OCI-LY3 (cell line): ENCODE data around the gene MICU1.

Experiments
- H2AFZ ChIP-seq: fragments of 200-600, 300-600 bp; shearing (Covaris generic); 2 replicates; pipeline ENCODE4 v1.6.0; 2014; ENCODE audit warnings: antibody characterized with exemption, low read depth, low read length
- H3K27ac ChIP-seq: fragments of 200-600, 300-600 bp; sonication (generic); 2 replicates; pipeline ENCODE4 v1.5.1; 2014; ENCODE audit warnings: mild to moderate bottlenecking, low read length, moderate library complexity, mixed read lengths
- H3K27me3 ChIP-seq: fragments of 200-600, 300-600 bp; sonication (generic); 2 replicates; pipeline ENCODE4 v1.6.1; 2014; ENCODE audit warnings: low read depth, low read length, mixed read lengths
- H3K36me3 ChIP-seq: fragments of 200-600, 300-600 bp; sonication (generic); replicated peaks from 2 replicates; pipeline ENCODE3; 2014; ENCODE audit warnings: low read depth, low read length, mixed read lengths
- H3K4me1 ChIP-seq: fragments of 300-600, 200-600 bp; sonication (generic); 2 replicates; pipeline ENCODE4 v1.6.1; 2014; ENCODE audit warnings: low read length, mixed read lengths
- H3K4me2 ChIP-seq: fragments of 200-600, 300-600 bp; sonication (generic); 2 replicates; pipeline ENCODE4 v1.6.1; 2014; ENCODE audit warnings: low read length, mixed read lengths
- H3K4me3 ChIP-seq: fragments of 300-600, 200-600 bp; sonication (generic); 2 replicates; pipeline ENCODE4 v1.5.1; 2014; ENCODE audit warnings: antibody characterized with exemption, mild to moderate bottlenecking, low read length, moderate library complexity
- H3K79me2 ChIP-seq: fragments of 300-600, 200-600 bp; shearing (Covaris generic); 2 replicates; pipeline ENCODE4 v1.6.1; 2014; ENCODE audit warnings: mild to moderate bottlenecking, low read length, mixed read lengths
- H3K9ac ChIP-seq: fragments of 300-600, 200-600 bp; shearing (Covaris generic); 2 replicates; pipeline ENCODE4 v1.6.0; 2014; ENCODE audit warnings: mild to moderate bottlenecking, low read length, moderate library complexity
- H3K9me3 ChIP-seq: fragments of 200-600, 300-600 bp; shearing (Covaris generic); 2 replicates; pipeline ENCODE4 v1.6.1; 2014; ENCODE audit warnings: low read length, mixed read lengths; ENCODE audit not compliant: insufficient read depth
- H4K20me1 ChIP-seq: fragments of 200-600, 300-600 bp; sonication (generic); 2 replicates; pipeline ENCODE4 v1.6.1; 2016; ENCODE audit warnings: low read length, mixed read lengths; ENCODE audit not compliant: insufficient read depth
- CTCF ChIP-seq: fragments of 200-600, 300-600 bp; sonication (generic); IDR thresholded peaks from 2 replicates; pipeline ENCODE4 v1.5.1; 2014; ENCODE audit warnings: antibody characterized with exemption, low read length, low read depth
- EZH2phosphoT487 ChIP-seq: fragments of 200-600 bp; shearing (Covaris generic); IDR thresholded peaks from 2 replicates; pipeline ENCODE4 v1.6.1; 2018; ENCODE audit warnings: antibody characterized with exemption, mixed run types, low read depth

MICU1 gene

GRCh38 chr10:72356115-72356514 lies 269.8 kb downstream of the MICU1 start:
- H3K79me2 ChIP-seq, result peaks cover 30% of the 10 kb centered on the region
- no peaks in the 10 kb centered on the region for H3K27me3 ChIP-seq
- H3K9ac ChIP-seq, result no peak overlapping the region
- no peak overlapping the region for H2AFZ ChIP-seq
- H3K4me1 ChIP-seq, result peaks cover 6% of the 10 kb centered on the region
- H3K36me3 ChIP-seq, result no peaks in the 10 kb centered on the region
- H3K4me2 ChIP-seq, result no peak overlapping the region
- TF ChIP-seq CTCF (no peak), EZH2phosphoT487 (no peak)
- no peaks in the 10 kb centered on the region for H4K20me1 ChIP-seq
- H3K9me3 ChIP-seq, result no peaks in the 10 kb centered on the region
- H3K4me3 ChIP-seq, result no peak overlapping the region
- no peak overlapping the region for H3K27ac ChIP-seq

GRCh38 chr10:72355214-72355555 lies 270.7 kb downstream of the MICU1 start:
- Histone ChIP-seq H3K4me1 (peaks cover 6% of the 10 kb centered on the region), H3K79me2 (peaks cover 30% of the 10 kb centered on the region), H3K4me3 (peak overlapping the region; percentile 97), H3K36me3 (no peaks in the 10 kb centered on the region), H3K4me2 (peak overlapping the region; percentile 85), H2AFZ (peak overlapping the region; percentile 87), H3K9me3 (no peaks in the 10 kb centered on the region), H4K20me1 (no peaks in the 10 kb centered on the region), H3K27me3 (no peaks in the 10 kb centered on the region), H3K27ac (peak overlapping the region; percentile 93), H3K9ac (peak overlapping the region; percentile 99)
- TF ChIP-seq EZH2phosphoT487 (no peak), CTCF (no peak)

- H3K36me3 ChIP-seq, result no peaks in the 10 kb centered on the region
- H3K27ac ChIP-seq, result peak within 1 kb of the TSS; percentile 93
- peaks cover 30% of the 10 kb centered on the region for H3K79me2 ChIP-seq
- H4K20me1 ChIP-seq, result no peaks in the 10 kb centered on the region
- H3K9ac ChIP-seq, result peak within 1 kb of the TSS; percentile 99
- H3K4me1 ChIP-seq, result peaks cover 6% of the 10 kb centered on the region
- H3K4me2 ChIP-seq, result peak within 1 kb of the TSS; percentile 91
- peak within 1 kb of the TSS; percentile 97 for H3K4me3 ChIP-seq
- peak within 1 kb of the TSS; percentile 90 for H2AFZ ChIP-seq
- no peak for TF ChIP-seq CTCF
- H3K9me3 ChIP-seq, result no peaks in the 10 kb centered on the region
- H3K27me3 ChIP-seq, result no peaks in the 10 kb centered on the region
These were observed 271.3 kb downstream of the MICU1 start, which contains the start of gene DNAJB12 for GRCh38 chr10:72354356-72355213. TSS of gene DNAJB12 (minus strand) at chr10:72354919. CDS start at chr10:72354897, 22 bp downstream.

GRCh38 chr10:72353965-72354355 lies 271.9 kb downstream of the MICU1 start:
- peaks cover 30% of the 10 kb centered on the region for H3K79me2 ChIP-seq
- H3K9ac ChIP-seq, result peak overlapping the region; percentile 99
- H3K4me3 ChIP-seq, result peak overlapping the region; percentile 97
- H3K4me2 ChIP-seq, result peak overlapping the region; percentile 91
- peak overlapping the region; percentile 1; the same call in 1 of the 2 replicates for H2AFZ ChIP-seq
- H4K20me1 ChIP-seq, result no peaks in the 10 kb centered on the region
- no peaks in the 10 kb centered on the region for H3K36me3 ChIP-seq
- no peaks in the 10 kb centered on the region for H3K27me3 ChIP-seq
- H3K9me3 ChIP-seq, result no peaks in the 10 kb centered on the region
- TF ChIP-seq CTCF (no peak), EZH2phosphoT487 (no peak)
- H3K27ac ChIP-seq, result peak overlapping the region; percentile 93
- H3K4me1 ChIP-seq, result peaks cover 6% of the 10 kb centered on the region
